ENCODE results near the gene PSTPIP1. TPM values are rescaled to one million over a fixed set of nuclear protein-coding genes. Genes with fewer than 3 reads are reported as not detected.

The PSTPIP1 gene
- total and polyA plus RNA-seq, 2 donors from 2014 or later: 2.2 to 22.1 TPM

DNA sequence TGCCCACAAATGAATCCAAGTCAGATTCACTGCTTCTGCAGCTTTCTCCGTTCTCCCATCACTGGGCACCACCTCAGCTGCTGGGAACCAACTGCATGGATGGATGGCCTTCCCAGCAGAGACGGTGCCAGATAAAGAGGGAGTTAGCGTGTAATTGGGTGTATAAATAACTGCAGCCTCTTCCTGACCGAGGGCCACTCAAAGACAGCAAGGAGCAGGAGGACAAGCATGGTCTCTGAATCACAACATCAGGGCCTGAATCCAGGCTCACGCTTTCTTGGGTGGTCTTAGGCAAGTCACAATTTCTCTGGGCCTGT lies 44.2 kb downstream of the PSTPIP1 start:
- TF ChIP-seq, protein P1, sequence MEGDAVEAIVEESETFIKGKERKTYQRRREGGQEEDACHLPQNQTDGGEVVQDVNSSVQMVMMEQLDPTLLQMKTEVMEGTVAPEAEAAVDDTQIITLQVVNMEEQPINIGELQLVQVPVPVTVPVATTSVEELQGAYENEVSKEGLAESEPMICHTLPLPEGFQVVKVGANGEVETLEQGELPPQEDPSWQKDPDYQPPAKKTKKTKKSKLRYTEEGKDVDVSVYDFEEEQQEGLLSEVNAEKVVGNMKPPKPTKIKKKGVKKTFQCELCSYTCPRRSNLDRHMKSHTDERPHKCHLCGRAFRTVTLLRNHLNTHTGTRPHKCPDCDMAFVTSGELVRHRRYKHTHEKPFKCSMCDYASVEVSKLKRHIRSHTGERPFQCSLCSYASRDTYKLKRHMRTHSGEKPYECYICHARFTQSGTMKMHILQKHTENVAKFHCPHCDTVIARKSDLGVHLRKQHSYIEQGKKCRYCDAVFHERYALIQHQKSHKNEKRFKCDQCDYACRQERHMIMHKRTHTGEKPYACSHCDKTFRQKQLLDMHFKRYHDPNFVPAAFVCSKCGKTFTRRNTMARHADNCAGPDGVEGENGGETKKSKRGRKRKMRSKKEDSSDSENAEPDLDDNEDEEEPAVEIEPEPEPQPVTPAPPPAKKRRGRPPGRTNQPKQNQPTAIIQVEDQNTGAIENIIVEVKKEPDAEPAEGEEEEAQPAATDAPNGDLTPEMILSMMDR (IDR thresholded peaks at IDR 0.05; ENCODE audit: borderline replicate concordance, extremely low read depth, insufficient read depth): no peak
- no peak overlapping the region for H3K27ac ChIP-seq (ENCODE audit: low read depth in 2 of 2, low read length in 2 of 2)
- H3K9ac ChIP-seq (ENCODE audit: low read length in 3 of 3): no peak overlapping the region
- DNase-seq (no peak), FAIRE-seq (no peak)
- peaks cover 4 to 23% (median 9%) of the 10 kb centered on the region in 3 donors for H3K36me3 ChIP-seq (ENCODE audit: control insufficient read depth in 2 of 3, insufficient read depth in 3 of 3, low read length in 3 of 3)
- H3K4me3 ChIP-seq (ENCODE audit: low read length in 3 of 3): no peak overlapping the region
- no peaks in the 10 kb centered on the region for H3K9me3 ChIP-seq (ENCODE audit: control insufficient read depth in 2 of 3, insufficient read depth in 1 of 3, low read length in 3 of 3)
- H3K27me3 ChIP-seq (ENCODE audit: control insufficient read depth, insufficient read depth, low read length): no peaks in the 10 kb centered on the region
- intact Hi-C loops (cut with DNase I): no loop called here
- no peaks in the 10 kb centered on the region for H3K4me1 ChIP-seq (ENCODE audit: control insufficient read depth in 2 of 3, insufficient read depth in 2 of 3, low read depth in 1 of 3, low read length in 3 of 3)

DNA sequence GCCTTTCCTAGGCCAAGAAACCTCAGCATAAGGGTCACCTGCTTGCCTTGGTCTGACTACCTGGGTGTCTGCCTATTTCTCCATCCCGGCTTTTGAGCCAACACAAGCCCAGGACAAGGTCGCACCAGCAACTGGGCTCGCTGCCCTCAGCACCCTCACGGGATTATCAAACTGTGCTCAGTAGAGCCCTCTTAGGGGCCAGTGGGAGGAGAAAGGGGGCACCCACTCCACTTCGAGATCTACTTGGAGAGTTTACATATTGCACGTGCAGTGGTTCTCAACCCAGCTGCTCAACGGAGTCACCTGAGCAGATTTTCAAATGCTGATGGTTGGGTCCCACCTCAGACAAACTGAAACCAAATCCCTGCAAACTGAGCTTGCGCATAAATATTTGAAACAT lies 44.9 kb downstream of the PSTPIP1 start:
- FAIRE-seq (no peak), DNase-seq (no peak)
- H3K36me3 ChIP-seq (ENCODE audit: control insufficient read depth in 2 of 3, insufficient read depth in 3 of 3, low read length in 3 of 3): peaks cover 5 to 27% (median 13%) of the 10 kb centered on the region in 3 donors
- no peak overlapping the region for H3K9ac ChIP-seq (ENCODE audit: low read length in 3 of 3)
- no peak overlapping the region for H3K4me3 ChIP-seq (ENCODE audit: low read length in 3 of 3)
- H3K9me3 ChIP-seq (ENCODE audit: control insufficient read depth in 2 of 3, insufficient read depth in 1 of 3, low read length in 3 of 3): no peaks in the 10 kb centered on the region
- no peaks in the 10 kb centered on the region for H3K27me3 ChIP-seq (ENCODE audit: control insufficient read depth, insufficient read depth, low read length)
- H3K27ac ChIP-seq (ENCODE audit: low read depth in 2 of 2, low read length in 2 of 2): no peak overlapping the region
- intact Hi-C loops (cut with DNase I): no loop called here
- TF ChIP-seq, protein P1 (IDR thresholded peaks at IDR 0.05; ENCODE audit: borderline replicate concordance, extremely low read depth, insufficient read depth): no peak
- H3K4me1 ChIP-seq (ENCODE audit: control insufficient read depth in 2 of 3, insufficient read depth in 2 of 3, low read depth in 1 of 3, low read length in 3 of 3): no peaks in the 10 kb centered on the region

DNA sequence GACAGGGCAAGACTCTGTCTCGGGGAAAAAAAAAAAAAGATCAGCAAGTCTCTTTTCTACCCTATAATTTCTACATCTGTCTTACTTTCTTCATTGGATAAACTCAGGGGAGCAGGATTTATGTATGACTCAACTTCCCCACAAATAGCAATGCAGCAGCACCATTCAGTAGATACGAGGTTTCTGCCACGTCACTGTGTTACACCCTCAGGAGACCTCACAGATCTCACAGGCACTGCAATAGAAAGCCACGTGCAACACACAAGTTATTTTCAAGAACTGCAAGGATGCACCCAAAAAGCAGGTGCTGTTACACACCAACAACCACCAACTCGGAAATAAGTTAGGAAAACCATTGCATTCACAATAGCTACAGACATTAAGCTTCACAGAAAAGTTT lies 45.7 kb downstream of the PSTPIP1 start:
- TF ChIP-seq, protein P1 (IDR thresholded peaks at IDR 0.05; ENCODE audit: borderline replicate concordance, extremely low read depth, insufficient read depth): no peak
- no peaks in the 10 kb centered on the region for H3K4me1 ChIP-seq (ENCODE audit: control insufficient read depth in 2 of 3, insufficient read depth in 2 of 3, low read depth in 1 of 3, low read length in 3 of 3)
- DNase-seq: no peak
- H3K4me3 ChIP-seq (ENCODE audit: low read length in 3 of 3): no peak overlapping the region
- FAIRE-seq: no peak
- no peak overlapping the region for H3K27ac ChIP-seq (ENCODE audit: low read depth in 2 of 2, low read length in 2 of 2)
- intact Hi-C loops (cut with DNase I): no loop called here
- no peaks in the 10 kb centered on the region for H3K9me3 ChIP-seq (ENCODE audit: control insufficient read depth in 2 of 3, insufficient read depth in 1 of 3, low read length in 3 of 3)
- H3K36me3 ChIP-seq (ENCODE audit: control insufficient read depth in 2 of 3, insufficient read depth in 3 of 3, low read length in 3 of 3): peaks cover 8 to 27% (median 18%) of the 10 kb centered on the region in 3 donors
- no peak overlapping the region for H3K9ac ChIP-seq (ENCODE audit: low read length in 3 of 3)
- no peaks in the 10 kb centered on the region for H3K27me3 ChIP-seq (ENCODE audit: control insufficient read depth, insufficient read depth, low read length)

DNA sequence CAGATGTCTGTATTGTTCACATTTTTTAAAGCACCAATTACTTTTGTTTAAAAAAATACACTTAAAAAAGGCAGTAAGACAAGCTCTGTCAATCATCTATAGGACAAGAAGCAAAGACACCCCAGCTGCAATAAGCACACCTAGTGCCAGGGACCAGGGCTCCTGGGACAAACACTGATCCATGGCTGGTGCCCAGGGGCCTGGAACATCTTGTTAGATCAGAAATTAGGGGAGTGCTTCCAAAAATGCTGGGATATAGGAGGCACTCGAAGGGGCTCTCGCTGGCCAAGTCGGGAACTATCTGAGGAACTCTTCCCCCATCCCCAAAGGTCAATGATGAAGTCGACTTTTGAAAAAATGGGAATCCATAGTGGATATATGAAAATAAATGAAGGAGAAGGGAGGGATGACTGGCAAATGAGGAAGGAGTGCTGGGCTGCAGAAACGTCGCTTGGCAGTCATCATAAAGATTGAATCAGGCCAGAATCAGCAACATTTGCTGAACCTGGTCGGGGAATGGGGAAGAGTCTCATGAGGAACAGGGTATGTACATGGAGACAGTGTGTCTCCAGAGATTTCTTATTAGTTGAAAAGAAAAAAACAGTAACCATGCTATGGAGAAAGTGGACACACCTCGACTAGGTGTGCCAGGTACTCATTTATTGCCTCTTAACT lies 47.5 kb downstream of the PSTPIP1 start:
- intact Hi-C loops (cut with DNase I): no loop called here
- Histone ChIP-seq H3K9me3 (ENCODE audit: control insufficient read depth in 2 of 3, insufficient read depth in 1 of 3, low read length in 3 of 3) (no peaks in the 10 kb centered on the region), H3K27me3 (ENCODE audit: control insufficient read depth, insufficient read depth, low read length) (no peaks in the 10 kb centered on the region), H3K4me1 (ENCODE audit: control insufficient read depth in 2 of 3, insufficient read depth in 2 of 3, low read depth in 1 of 3, low read length in 3 of 3) (no peaks in the 10 kb centered on the region), H3K9ac (ENCODE audit: low read length in 3 of 3) (no peak overlapping the region), H3K4me3 (ENCODE audit: low read length in 3 of 3) (no peak overlapping the region), H3K36me3 (ENCODE audit: control insufficient read depth in 2 of 3, insufficient read depth in 3 of 3, low read length in 3 of 3) (peaks cover 10 to 33% (median 24%) of the 10 kb centered on the region in 3 donors), H3K27ac (ENCODE audit: low read depth in 2 of 2, low read length in 2 of 2) (no peak overlapping the region)
- no peak for FAIRE-seq
- TF ChIP-seq, protein P1 (IDR thresholded peaks at IDR 0.05; ENCODE audit: borderline replicate concordance, extremely low read depth, insufficient read depth): no peak
- DNase-seq: no peak
